ENCODE results near the gene CTNNA1.
"Not testable (repeated sequence)": the region's sequence is repeated elsewhere in the genome, so short reads cannot be mapped to it uniquely, and the experiment has no call there.

The CTNNA1 gene

GRCh38 chr5:138711087-138711486, 42.1 kb upstream of the CTNNA1 start:
- H3K4me3 ChIP-seq (ENCODE audit: low read length), result no peak overlapping the region
- TF ChIP-seq, protein P1, sequence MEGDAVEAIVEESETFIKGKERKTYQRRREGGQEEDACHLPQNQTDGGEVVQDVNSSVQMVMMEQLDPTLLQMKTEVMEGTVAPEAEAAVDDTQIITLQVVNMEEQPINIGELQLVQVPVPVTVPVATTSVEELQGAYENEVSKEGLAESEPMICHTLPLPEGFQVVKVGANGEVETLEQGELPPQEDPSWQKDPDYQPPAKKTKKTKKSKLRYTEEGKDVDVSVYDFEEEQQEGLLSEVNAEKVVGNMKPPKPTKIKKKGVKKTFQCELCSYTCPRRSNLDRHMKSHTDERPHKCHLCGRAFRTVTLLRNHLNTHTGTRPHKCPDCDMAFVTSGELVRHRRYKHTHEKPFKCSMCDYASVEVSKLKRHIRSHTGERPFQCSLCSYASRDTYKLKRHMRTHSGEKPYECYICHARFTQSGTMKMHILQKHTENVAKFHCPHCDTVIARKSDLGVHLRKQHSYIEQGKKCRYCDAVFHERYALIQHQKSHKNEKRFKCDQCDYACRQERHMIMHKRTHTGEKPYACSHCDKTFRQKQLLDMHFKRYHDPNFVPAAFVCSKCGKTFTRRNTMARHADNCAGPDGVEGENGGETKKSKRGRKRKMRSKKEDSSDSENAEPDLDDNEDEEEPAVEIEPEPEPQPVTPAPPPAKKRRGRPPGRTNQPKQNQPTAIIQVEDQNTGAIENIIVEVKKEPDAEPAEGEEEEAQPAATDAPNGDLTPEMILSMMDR (conservative IDR thresholded peaks at IDR 0.05; ENCODE audit: low read depth, low read length), result no peak
- no peak for DNase-seq (ENCODE audit: low read depth)

- no peak for DNase-seq (ENCODE audit: low read depth)
- TF ChIP-seq, protein P1 (conservative IDR thresholded peaks at IDR 0.05; ENCODE audit: low read depth, low read length), result no peak
- H3K4me3 ChIP-seq (ENCODE audit: low read length), result no peak overlapping the region
These were observed 41.4 kb upstream of the CTNNA1 start for GRCh38 chr5:138711811-138712210.

- H3K4me3 ChIP-seq (ENCODE audit: low read length), result no peak overlapping the region
- no peak for DNase-seq (ENCODE audit: low read depth)
- TF ChIP-seq, protein P1 (conservative IDR thresholded peaks at IDR 0.05; ENCODE audit: low read depth, low read length), result no peak
These were observed 40.9 kb upstream of the CTNNA1 start for GRCh38 chr5:138712324-138712723.

DNA sequence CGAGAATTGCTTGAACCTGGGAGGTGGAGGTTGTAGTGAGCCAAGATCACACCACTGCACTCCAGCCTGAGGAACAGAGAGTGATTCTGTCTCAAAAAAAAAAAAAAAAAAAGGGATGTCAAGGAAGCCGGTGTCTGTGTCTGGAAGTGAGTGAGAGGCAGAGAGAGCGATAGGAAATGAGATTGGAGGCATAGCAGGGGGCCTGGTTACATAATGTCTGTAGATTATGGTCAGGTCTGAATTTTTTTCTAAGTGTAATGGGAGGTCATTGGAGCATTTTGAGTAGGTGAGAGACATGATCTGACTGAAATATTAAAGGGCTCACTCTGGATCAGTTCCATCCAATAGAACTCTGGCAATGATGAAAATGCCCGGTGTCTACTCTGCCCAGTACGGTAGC, 40.4 kb upstream of the CTNNA1 start:
- DNase-seq (ENCODE audit: low read depth), result no peak
- H3K4me3 ChIP-seq (ENCODE audit: low read length), result no peak overlapping the region
- TF ChIP-seq, protein P1 (conservative IDR thresholded peaks at IDR 0.05; ENCODE audit: low read depth, low read length), result no peak

GRCh38 chr5:138713247-138713646, 40.0 kb upstream of the CTNNA1 start:
- no peak overlapping the region for H3K4me3 ChIP-seq (ENCODE audit: low read length)
- no peak for DNase-seq (ENCODE audit: low read depth)
- TF ChIP-seq, protein P1 (conservative IDR thresholded peaks at IDR 0.05; ENCODE audit: low read depth, low read length), result no peak

DNA sequence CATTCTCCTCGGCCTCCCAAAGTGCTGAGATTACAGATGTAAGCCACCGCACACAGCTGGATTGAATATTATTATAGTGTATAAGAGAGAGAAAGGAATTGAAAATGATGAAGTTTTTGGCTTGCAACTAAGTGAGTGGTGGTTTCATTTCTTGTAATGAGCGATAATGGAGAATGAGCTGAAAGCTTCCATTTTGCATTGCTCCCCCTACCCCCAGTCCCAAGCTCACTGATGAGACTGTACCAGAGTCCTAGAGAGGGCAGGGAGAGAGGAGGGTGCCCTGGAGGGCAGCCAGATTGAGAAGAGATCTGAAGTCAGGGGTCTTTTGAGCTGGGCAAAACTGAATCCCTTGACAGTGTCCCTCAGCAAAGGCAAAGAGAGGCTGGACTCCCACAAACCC, 38.5 kb upstream of the CTNNA1 start:
- DNase-seq (ENCODE audit: low read depth), result no peak
- no peak overlapping the region for H3K4me3 ChIP-seq (ENCODE audit: low read length)
- TF ChIP-seq, protein P1 (conservative IDR thresholded peaks at IDR 0.05; ENCODE audit: low read depth, low read length), result no peak

- H3K4me3 ChIP-seq (ENCODE audit: low read length); DNase-seq (ENCODE audit: low read depth): not testable (repeated sequence)
These were observed 37.2 kb upstream of the CTNNA1 start for GRCh38 chr5:138715931-138716432.

GRCh38 chr5:138716456-138716924, 36.7 kb upstream of the CTNNA1 start:
- no peak for DNase-seq (ENCODE audit: low read depth)
- TF ChIP-seq, protein P1 (conservative IDR thresholded peaks at IDR 0.05; ENCODE audit: low read depth, low read length), result no peak
- no peak overlapping the region for H3K4me3 ChIP-seq (ENCODE audit: low read length)

Measured in retinal pigment epithelial cell (primary cell).